ENCODE measurements around the gene JAK2.
"Not testable (repeated sequence)": the region's sequence is repeated elsewhere in the genome, so short reads cannot be mapped to it uniquely, and the experiment has no call there.

Gene JAK2

DNA sequence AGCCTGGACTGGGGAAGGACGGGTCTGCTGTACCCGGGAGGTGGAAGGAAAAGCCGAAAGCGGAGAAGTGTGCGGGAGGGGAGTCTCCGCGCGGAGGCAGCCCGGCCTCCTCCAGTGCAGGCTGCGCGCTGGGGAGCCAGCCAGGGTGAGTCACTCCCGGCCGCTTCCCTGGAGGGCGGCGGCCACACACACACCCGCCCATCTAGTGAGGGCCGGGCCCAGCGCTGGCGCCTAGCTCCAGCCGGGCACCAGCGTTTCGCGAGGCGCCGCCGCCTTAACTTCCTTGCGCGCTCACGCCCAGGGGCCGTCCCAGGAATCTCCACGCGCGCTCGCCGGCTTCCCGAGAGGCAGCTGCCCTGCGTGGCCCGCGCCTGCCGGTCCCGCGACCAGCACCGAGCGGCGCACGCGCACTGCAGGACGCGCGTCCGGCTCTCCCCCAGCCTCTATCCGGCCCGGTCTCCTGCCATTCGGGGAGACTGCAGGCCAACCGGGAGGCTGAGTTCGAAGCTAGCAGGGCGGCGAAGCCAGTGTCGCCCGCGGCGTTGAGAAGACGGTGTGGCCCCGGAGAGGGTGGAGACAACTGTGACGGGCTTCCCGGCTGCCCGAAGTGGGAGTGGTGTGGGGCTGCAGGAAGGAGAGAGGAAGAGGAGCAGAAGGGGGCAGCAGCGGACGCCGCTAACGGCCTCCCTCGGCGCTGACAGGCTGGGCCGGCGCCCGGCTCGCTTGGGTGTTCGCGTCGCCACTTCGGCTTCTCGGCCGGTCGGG lies at the start of gene JAK2:
TSS of gene JAK2 (plus strand) at position 652 of the 765 bp plus-strand sequence. CDS start 36,716 bp downstream, outside the sequence.
- peak; percentile 86 for DNase-seq

DNA sequence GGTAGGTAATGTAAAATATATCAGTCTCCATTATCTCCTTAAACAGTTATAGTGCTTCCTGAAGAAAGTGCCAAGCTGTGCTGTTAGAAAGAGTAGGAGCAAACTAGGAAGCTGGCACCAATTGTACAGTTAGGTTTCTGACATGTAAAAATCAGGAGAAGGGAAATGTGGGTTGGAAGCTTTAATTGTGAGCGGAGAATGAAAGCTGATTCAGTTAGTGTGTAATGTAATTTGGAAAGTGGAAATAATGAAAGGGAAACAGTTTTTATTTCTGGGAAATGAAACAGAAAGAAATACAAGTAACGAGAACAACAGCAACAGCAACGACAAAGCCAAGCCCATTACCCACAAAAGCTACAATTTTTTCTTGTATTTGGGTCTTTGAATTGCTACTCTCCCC lies 48.8 kb upstream of the JAK2 start:
- no peak for DNase-seq

DNA sequence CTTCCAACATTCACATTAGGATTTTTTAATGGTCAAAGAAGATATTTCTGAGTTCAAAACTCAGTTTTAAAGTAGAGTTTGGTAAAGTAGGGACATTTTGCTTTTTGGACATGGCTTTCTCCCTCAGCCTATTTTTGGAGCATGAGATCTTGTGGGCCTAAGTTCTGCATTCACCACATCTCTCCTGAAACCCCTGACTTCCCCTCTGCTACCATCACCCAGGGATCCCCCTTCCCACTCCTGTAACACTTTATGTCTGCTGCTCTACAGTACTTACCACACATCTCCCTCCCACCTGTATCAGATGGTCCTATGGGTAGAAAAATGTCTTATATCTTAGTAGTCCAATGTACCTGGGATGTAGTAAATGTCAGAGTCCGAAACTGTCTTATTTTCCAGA lies 48.2 kb upstream of the JAK2 start:
- DNase-seq, result no peak

DNA sequence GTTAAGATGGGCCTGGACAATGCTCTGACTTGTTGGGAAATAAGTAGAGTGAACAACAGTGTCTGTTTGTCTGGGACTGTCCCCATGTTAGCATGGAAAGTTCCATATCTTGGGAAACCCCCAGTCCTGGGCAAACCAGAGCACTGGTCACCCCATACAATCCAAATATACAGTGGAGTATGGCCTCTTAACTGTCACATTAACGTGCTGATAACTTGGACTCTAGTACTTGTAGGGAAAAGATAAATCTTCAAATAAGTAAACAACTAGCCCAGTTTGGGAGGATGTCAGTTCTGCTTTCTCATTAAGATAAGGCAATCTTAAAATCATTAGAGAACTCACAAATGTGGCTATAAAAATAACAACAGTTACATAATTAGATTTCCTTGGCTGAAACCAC lies 47.6 kb upstream of the JAK2 start:
- DNase-seq, result no peak

DNA sequence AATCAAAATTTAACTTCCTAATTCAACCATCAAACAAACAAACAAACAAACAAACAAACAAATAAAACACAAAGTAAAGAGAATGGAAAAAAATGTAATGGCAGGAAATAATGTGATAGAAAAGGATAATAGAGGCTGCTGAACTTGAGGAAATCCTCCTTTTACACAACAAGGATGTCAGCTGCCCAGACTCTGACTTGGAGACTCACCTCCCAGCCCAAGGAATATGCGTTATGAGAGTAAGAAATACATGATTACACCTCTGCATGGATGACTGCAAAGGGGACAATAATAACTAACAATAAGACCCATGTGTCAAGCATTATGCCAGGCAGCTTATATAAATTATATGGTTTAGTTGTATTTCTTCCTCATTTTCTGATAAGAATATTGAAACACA lies 46.6 kb upstream of the JAK2 start:
- no peak for DNase-seq

DNA sequence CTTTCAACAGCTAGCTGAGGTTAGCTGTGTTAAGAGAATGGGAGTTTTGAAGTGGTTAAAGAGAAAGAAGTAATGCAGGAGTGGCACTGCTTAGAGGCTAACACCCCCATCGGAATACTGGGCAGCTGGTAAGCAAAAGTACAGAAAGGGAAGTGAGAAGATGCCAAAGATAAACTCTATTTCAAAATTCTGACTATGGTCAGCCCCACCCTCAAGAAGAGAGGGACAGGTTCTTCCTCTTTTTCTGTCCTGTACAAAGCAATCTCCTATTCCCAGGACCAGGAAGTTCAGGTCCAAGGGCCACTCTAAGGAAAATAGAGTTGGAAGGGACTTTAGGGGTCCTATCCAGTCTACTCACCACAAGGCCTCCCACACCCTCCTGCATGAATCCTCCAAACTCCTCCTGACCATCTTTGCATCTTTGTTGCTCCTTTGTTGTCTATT lies 45.9 kb upstream of the JAK2 start:
- DNase-seq, result peak; percentile 5

DNA sequence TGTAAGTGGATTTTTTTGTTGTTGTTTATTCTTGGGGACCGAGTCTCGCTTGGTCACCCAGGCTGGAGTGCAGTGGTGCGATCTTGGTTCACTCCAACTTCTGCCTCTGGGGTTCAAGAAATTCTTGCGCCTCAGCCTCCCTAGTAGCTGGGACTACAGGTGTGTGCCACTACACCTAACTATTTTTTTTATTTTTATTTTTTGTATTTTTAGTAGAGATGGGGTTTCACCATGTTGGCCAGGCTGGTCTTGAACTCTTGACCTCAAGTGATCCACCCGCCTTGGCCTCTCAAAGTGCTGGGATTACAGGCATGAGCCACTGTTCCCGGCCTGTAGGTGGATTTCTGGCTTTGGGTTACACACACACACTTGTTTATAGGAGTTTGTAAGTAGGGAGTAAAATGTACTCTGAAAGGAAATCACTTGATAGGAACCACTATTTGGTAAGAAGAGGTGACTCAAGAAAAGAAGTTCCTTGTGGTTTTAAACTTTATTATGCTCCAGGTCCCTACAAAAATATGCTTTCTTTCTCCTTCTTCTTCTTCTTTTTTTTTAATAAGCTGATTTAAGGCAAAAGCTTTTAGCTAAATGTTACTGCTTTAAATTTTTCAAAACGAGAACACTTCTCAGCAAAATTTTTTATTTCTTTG lies 42.9 kb upstream of the JAK2 start:
- DNase-seq, result not testable (repeated sequence)

DNA sequence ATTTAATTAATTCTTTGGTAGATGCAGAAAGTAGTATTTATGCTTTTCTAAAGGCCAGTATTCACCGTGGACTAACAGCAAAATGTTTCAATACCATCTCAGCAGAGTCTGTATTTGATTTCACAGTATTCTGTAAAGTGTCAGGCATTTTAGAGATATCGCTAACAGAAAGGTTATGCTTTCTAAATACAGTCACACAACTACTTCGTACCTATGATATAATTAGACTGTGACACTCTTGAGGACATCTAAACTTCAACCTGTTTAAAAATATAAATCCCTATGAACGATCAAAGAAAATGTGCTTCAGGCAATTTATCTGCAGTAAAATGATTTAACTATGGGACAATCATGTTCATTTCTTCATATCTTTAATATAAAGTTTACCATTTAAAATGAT lies 41.7 kb upstream of the JAK2 start:
- DNase-seq, result no peak

DNA sequence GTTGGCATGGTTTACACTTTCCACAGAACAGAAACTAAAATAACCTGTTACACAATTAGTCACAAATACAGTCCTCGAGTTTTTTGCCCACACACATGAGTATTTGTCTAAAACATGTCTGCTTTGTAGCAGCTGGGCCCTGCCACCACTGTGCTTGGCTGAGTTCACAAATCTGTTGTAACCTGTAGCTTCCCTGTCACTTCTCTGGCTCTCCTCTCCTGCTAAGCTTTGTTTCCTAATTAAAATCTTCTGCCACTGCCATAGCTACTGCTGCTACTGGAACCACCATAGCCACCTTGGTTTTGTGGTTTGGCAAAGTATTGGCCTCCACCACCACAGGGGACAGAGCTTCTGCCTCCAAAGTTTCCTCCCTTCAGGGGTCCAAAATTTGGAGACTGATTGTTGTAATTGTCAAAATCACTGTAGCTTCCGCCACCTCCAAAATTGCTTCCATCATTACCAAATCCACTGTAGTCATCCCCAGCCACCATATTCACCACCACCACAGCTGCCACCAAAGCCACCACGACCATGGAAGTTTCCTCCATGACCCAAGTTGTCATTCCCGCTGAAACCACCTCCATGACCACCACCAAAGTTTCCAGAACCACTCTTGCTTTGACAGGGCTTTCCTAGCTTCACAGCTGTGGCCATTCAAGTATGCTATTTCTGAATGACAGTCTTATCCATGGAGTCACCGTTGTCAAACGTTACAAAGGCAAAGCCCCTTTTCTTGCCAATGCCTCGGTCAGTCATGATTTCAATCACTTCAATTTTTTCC lies 40.5 kb upstream of the JAK2 start:
- not testable (repeated sequence) for DNase-seq

DNA sequence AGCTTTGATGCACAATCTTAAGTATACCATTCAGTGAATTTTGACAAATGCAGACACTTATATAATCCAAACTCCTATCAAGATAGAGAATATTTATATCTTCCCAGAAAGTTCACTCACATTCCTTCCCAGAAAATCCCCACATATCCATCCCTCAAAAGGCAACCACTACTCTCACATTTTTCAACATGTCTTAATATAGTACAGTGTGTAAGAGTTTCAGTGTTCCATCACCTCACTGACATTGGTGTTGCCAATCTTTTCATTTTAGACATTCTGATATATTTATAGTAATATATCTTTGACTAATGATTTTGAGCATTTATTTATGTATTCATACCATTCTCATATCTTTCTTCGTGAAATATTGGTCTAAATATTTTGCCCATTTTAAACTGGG lies 38.1 kb upstream of the JAK2 start:
- DNase-seq, result no peak

DNA sequence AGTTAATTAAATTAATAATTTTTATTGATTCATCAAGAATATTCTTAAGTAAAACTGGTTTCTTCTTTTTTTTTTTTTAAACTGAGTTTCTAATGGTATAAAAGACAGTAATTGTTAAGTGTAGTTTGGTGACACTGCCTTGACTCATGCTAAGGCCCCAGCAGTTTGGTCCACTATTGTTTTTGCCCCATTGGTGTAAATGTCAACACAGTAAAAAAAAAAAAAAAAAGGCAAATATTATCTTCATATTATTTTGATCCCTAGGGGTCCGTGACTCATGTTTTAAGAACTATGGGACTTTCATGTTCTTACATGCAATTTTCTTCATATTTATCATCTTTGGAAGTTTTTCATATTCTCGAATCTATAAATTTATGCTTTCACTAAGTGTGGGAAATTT lies 29.2 kb upstream of the JAK2 start:
- no peak for DNase-seq

DNA sequence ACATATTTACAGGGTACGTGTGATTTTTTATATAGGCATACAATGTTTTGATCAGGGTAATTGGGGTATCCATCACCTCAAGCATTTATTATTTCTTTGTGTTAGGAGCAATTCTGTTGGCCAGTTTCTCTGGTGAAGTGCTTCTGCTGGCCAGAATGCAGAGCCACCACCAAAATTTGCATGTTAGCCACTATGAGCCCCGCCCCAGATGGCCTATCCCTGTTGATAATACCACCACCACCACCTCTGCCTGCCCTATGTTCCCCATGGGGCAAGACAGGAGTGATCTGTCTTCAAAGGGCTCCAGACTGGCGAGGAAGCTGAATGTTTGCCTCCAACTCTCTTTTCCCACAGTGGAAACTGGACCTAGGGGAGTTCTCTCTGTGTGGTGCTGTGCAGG lies 26.0 kb upstream of the JAK2 start:
- no peak for DNase-seq

DNA sequence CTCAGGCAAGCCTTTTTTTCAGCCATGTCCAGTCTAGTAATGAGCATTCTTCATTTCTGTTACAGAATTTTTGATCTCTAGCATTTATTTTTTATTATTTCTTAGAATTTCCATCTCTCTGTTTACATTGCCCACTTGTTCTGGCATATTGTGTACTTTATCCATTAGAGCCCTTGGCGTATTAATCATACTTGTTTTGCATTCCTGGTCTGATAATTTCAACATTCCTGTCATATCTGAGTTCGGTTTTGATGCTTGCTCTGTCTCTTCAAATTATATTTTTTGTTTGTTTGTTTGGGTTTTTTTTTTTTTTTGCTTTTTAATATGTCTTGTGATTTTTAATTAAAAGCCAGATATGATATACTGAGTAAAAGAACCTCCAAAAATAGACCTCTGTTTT lies 23.0 kb upstream of the JAK2 start:
- DNase-seq, result no peak

DNA sequence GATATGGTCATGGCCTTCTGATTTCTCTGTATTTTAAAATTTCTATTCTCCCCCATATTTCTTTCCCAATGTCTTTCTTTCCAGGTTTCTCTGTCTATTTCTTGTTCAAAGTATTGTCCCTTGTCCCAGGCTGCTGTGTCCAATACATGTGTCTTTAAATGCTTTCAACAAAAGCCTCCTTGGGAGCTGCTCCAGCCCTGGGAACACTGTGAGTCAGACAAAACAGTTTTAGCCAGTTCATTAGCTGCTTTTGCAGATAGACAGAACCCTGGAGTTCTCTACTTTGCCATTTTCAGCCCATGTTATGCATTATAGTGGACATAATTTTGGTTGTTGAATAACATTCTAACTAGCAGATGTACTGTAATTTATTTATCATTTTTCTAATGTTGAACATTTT lies 20.5 kb upstream of the JAK2 start:
- no peak for DNase-seq

DNA sequence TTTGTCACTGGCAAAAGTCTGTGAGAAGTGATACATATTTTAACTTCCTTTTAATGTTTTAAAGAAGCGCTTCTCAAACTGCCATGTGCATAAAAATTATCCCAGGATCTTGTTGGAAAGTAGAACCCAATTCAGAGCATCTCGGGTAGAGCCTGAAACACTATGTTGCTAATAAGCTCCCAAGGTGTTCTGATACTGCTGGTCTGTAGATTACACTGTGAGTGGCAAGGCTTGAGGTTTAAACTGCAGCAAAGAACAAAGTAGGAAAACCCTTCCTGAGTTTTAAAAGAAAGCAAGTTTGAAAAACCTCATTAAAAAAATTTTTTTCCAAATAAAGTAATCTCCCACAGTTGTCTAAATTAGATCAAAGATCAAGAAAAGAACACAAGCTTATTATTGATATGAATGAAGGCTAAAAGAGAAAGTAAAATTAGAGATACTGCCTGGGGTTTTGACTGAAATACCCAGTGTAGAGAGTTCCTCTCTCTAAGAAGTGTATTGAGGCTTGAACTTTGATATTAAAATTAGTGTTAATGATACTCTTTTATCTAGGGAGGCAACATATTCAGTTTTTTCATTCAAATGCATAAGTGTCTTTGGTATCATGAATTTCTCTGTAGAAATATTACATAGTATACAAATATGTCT lies 19.8 kb upstream of the JAK2 start:
- no peak for DNase-seq

DNA sequence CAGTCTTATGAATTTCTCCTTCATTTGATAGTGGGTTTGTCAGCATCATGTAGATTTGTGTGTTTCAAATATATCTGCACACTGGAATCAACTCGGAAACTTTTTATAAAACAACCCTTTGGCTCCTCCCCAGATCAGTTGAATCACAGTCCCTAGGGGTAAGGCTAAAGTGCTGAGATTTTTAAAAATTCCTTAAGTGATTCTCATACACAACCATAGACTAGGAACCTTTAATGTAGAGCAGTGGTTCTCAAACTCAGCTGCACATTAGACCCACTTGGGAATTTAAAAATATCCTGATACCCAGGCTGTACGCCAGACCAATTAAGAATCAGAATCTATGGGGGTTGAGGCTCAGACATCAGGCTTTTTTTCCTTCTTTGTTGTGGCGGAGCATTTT lies 17.5 kb upstream of the JAK2 start:
- no peak for DNase-seq

DNA sequence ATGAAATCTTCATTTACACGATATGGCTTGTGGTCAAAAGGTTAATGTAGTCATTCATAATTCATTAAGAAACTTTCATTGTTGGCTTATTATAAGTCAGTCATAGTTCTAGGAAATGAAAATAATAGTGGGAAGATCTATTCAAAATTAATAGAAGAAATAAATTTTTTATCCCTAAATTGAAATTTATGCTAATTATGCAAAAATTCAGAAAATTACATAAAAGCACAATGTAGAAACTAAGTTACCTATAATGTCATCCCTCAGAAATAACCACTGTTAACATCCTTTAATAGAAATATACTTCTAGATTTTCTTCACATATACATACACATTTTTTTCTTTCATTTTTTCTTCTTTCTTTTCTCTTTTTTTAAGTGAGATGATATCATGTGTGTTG lies 15.9 kb upstream of the JAK2 start:
- DNase-seq, result no peak

DNA sequence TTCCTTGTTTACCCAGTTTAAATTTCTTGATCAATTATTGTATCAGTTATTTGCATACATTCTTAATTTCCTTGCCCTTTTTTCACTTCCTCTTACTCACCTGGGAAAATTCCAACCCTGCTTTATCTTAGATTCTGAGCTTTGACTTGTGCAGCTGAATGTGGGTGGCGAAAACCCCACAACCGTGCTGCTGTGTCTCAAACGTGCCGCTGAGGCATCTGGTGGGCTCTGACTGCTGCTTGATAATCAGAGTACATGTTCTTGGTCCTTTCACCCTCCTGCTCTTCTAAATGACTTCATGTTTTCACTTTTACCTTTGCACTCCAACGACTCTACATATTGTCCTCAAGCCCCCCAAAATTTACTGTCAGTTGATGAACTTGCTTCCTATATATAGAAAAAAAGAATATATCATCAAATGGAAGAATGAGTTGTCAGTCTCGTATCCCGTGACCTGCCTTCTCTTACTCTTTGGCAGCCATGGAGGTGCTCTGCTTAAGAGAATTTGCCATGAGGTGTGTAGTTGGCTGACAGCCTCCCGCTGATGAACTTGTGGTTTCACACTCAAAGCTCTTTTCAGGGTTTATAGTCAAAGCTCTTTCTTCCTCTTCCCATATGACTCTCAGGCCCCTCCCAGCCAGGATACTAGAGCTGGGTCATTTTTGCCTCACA lies 14.0 kb upstream of the JAK2 start:
- no peak for DNase-seq

DNA sequence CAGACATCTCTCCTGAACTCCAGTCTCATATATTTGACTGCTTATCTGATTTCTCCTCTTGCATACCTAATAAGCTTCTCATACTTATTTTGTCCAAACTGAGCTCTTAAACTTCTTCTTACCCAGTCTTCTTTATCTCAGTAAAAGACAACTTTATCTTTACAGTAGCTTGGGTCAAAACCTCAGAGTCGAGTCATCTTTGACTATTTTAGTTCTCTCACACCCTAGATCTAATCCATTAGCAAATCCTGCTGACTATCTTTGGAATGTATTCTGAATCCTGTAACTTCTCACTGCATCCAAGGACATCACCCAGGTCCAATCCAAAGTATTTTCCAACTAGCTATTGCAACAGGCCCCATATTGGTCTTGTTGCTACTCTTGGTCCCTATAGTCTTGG lies 11.8 kb upstream of the JAK2 start:
- DNase-seq, result no peak

DNA sequence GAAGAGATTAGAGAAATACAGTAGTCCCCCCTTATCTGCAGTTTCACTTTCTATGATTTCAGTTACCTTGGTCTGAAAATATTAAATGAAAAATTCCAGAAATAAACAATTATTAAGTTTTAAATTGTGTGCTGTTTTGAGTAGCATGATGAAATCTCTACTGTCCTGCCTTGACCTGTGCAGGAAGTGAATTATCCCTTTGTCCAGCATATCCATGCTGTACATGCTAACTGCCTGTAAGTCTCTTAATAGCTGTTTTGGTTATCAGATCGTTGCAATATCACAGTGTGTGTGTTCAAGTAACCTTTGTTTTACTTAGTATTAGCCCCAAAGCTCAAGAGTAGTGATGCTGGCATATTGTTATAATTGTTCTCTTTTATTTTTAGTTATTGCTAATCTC lies 11.2 kb upstream of the JAK2 start:
- DNase-seq, result no peak

DNA sequence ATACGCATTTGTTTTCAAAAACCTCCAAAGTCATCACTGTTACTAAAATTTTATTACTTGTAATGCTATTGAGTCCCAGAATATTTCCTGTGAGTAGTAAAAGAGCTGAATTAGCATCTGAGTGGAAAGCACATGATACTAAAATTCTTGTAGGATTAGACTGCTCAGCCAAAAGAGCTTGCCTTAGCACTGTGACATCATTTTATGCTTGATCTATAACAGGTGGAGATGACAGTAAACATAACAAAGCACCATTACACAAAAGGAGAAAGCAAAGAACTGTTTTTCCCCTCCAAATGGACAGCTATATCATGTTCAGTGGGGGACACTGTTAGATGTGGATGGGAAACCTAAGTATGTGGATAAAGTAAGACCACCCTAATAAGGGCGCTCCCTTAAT lies 5.8 kb upstream of the JAK2 start:
- no peak for DNase-seq

DNA sequence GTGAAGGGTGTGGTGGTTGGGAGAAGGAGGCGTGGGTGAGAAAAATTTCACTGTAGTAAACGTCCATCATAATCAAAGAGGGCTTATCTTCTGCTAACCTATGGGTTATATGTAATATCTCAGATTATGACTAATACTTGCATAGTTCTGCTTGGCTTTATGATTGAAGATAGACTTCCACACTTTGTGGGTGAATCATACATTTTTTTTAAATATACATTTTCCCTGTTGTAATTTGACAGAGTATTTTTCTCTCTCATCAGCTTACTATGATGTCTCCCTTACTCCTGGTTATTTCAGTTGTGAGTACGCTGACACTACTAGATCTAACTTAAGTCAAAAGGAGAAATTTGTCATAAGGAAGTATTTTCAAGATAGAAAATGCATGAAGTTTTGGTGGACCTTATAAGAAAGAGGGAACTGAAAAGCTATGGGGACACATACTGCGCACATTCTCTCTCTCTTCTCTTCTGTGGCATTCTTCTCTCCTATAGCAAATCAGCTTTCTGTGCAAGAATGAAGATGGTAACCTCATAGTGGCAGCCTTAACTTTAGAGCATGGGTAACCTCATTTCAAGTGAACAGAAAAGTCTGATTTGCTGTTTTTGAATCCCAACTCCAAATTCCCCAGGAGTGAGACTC lies 4.9 kb upstream of the JAK2 start:
- no peak for DNase-seq

Data from NCI-H1694 treated with DMSO at 0.1 percent for 48 hours (cell line).